WERI-Rb-1 (cell line): Measurements from ENCODE around the gene PFDN6.
A peak's percentile ranks its signal among the peaks of the same experiment; 100 is the strongest.
"Not testable (repeated sequence)": the region's sequence is repeated elsewhere in the genome, so short reads cannot be mapped to it uniquely, and the experiment has no call there.

ENCODE experiments used
- DNase-seq: peaks from one replicate; pipeline ENCODE4 v3.0.0-alpha.2; 2020
- H3K27ac ChIP-seq: fragments of 250-450 bp; sonication (Bioruptor Pico); 2 replicates; pipeline ENCODE4 v1.5.1; 2020; ENCODE audit warnings: mild to moderate bottlenecking, moderate library complexity
- H3K27me3 ChIP-seq: fragments of 250-450 bp; sonication (Bioruptor Pico); 2 replicates; pipeline ENCODE4 v1.5.1; 2021; ENCODE audit warnings: mild to moderate bottlenecking, low read depth, moderate library complexity; ENCODE audit not compliant: insufficient read depth, severe bottlenecking
- H3K36me3 ChIP-seq: fragments of 250-450 bp; sonication (Bioruptor Pico); 2 replicates; pipeline ENCODE4 v1.5.1; 2020; ENCODE audit warnings: mild to moderate bottlenecking, moderate library complexity
- H3K4me3 ChIP-seq: 2 replicates; pipeline ENCODE4 v1.5.1; 2011; ENCODE audit warnings: low read depth, mild to moderate bottlenecking, control low read depth, low read length
- H3K9me3 ChIP-seq: fragments of 250-450 bp; sonication (Bioruptor Pico); 2 replicates; pipeline ENCODE4 v1.5.1; 2021; ENCODE audit warnings: mild to moderate bottlenecking, moderate library complexity; ENCODE audit not compliant: severe bottlenecking
- TF ChIP-seq, protein P1 (sequence below): IDR thresholded peaks from 2 replicates; pipeline ENCODE4 v1.5.1; 2011; ENCODE audit warnings: low read depth, mild to moderate bottlenecking, control low read depth, inconsistent platforms, low read length

The PFDN6 gene

DNA sequence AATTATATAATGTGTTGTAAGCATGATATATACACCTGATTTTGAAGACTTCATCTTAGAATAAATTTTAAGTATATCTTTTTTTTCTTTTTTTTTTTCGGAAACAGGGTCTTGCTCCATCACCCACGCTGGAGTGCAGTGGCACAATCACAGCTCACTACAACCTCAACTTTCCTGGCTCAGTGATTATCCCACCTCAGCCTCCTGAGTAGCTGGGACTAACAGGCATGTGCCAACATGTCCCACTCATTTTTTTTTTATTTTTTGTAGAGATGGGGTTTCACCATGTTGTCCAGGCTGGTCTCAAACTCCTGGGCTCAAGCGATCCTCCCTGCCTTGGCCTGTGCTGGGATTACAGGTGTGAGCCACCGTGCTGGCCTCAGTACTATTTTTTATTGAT is 34.8 kb upstream of the PFDN6 start:
- peak; percentile 27 for DNase-seq
- peak overlapping the region; percentile 50 for H3K27ac ChIP-seq
- H3K4me3 ChIP-seq: no peak overlapping the region
- no peaks in the 10 kb centered on the region for H3K27me3 ChIP-seq
- peaks cover 27% of the 10 kb centered on the region for H3K36me3 ChIP-seq
- no peaks in the 10 kb centered on the region for H3K9me3 ChIP-seq
- TF ChIP-seq, protein P1, sequence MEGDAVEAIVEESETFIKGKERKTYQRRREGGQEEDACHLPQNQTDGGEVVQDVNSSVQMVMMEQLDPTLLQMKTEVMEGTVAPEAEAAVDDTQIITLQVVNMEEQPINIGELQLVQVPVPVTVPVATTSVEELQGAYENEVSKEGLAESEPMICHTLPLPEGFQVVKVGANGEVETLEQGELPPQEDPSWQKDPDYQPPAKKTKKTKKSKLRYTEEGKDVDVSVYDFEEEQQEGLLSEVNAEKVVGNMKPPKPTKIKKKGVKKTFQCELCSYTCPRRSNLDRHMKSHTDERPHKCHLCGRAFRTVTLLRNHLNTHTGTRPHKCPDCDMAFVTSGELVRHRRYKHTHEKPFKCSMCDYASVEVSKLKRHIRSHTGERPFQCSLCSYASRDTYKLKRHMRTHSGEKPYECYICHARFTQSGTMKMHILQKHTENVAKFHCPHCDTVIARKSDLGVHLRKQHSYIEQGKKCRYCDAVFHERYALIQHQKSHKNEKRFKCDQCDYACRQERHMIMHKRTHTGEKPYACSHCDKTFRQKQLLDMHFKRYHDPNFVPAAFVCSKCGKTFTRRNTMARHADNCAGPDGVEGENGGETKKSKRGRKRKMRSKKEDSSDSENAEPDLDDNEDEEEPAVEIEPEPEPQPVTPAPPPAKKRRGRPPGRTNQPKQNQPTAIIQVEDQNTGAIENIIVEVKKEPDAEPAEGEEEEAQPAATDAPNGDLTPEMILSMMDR: no peak

DNA sequence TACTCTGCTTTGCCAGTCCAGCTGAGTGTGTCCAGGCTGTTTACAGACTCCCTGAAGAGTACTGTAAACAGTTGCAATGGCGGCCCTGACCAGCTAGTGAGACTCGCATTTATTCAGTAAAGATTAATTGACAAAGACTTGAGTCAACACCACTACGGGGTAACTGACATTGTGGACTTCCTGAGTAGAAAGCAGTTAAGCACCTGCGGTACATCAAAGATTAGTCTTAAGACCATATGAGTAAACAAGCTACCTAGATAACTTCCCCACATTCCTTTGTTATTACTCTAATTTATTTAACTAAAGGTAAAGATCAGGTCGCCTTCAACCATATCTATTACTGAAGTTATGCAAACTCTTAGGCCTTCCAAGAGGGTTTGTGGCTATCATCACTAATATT is 30.4 kb upstream of the PFDN6 start:
- DNase-seq: no peak
- Histone ChIP-seq H3K9me3 (no peaks in the 10 kb centered on the region), H3K4me3 (no peak overlapping the region), H3K36me3 (peaks cover 49% of the 10 kb centered on the region), H3K27me3 (no peaks in the 10 kb centered on the region), H3K27ac (no peak overlapping the region)
- TF ChIP-seq, protein P1: no peak

DNA sequence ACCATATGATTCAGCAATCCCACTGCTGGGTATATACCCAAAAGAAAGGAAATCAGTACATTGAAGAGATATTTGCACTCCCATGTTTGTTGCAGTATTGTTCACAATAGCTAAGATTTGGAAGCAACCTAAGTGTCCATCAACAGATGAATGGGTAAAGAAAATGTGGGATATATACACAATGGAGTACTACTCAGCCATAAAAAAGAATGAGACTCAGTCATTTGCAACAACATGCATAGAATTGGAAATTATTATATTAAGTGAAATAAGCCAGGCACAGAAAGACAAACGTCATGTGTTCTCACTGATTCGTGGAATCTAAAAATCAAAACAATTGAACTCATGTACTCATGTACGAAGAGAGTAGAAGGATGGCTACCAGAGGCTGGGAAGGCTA is 26.9 kb upstream of the PFDN6 start:
- DNase-seq, H3K4me3 ChIP-seq, H3K9me3 ChIP-seq, H3K27me3 ChIP-seq, H3K27ac ChIP-seq: not testable (repeated sequence)
- peaks cover 71% of the 10 kb centered on the region for H3K36me3 ChIP-seq

DNA sequence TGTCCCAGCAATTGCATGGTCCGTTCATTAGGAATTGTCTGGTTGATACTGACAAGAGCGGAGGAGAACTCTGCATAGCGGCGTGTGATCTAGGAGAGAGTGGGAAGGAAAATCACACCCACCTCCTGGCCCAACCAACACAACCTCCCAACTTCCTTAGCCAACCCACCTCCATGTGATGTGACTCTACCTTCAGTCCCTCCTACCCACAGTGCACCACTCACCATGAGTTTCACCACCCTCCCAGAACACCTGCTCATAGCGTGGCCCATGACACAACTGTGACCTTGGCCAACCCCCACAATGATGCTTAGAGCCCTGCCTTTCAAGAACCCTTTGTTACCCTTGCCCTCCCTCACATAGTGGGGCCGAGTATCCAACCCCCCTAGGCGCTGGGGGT is 25.4 kb upstream of the PFDN6 start:
- DNase-seq: no peak
- TF ChIP-seq, protein P1: no peak
- H3K36me3 ChIP-seq: peaks cover 83% of the 10 kb centered on the region

DNA sequence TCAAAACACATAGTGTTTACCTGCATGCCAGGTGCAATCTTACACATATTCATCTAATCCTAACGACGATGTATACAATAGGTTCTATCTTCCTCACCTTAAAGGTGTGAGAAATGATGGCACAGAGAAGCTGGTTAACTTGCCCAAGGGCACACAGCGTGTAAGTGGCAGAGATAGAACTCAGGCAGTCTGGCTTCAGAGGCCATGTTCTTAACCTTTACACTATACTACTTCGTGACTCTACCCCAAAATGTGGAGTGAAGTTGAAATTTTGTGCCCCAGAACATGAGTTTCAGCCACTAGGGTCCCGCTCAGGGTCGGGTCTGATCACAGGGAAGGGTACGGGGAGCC is 18.3 kb upstream of the PFDN6 start:
- Histone ChIP-seq H3K36me3 (peaks cover 82% of the 10 kb centered on the region), H3K27me3 (no peaks in the 10 kb centered on the region), H3K4me3 (peak overlapping the region; percentile 79), H3K27ac (peak overlapping the region; percentile 99), H3K9me3 (no peaks in the 10 kb centered on the region)
- TF ChIP-seq, protein P1: no peak
- DNase-seq: no peak

More for the DNA sequence above, 25.4 kb upstream of the PFDN6 start:
- Histone ChIP-seq H3K27me3 (no peaks in the 10 kb centered on the region), H3K4me3 (no peak overlapping the region), H3K27ac (no peak overlapping the region), H3K9me3 (no peaks in the 10 kb centered on the region)

DNA sequence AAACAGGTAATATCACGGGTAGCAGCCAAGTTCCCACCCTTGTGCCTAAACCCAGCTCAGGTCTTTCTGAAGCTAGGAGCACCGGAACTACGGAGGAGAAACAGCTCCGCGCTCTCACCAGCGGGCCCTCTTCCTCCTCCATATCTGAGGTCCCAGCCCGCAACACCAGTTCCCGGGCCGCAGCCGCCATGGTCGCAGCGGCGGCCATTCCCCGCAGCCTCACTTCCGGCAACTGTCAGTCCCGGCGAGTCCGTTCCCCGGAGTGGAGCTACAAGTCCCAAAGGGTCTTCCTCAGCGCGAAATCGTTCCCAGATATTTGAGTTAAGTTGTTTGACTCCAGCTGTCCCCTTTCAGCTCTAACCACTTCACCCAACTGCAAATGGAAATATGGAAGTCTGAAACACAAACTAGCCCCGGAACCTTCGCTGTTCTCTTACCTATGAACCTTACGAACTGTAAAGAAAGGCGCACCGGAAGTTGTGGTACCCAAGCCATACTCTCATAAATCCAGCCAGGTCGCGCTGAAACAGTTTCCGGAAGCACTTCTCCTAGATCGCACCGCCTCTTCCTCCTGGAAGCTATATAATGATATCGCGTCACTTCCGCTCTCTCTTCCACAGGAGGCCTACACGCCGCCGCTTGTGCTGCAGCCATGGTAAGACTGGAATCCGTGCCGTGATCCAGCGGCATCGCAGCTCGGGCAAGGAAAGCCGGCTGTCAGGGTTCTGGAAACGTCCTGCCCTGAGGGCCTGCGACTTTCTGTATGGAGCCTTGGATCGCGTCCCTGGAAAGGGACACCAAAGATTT is 17.7 kb upstream of the PFDN6 start, which contains the start of the genes RPS18 and VPS52:
TSS of gene RPS18 (plus strand) at position 608 of the 807 bp plus-strand sequence. CDS start at position 653, 45 bp downstream.
TSS of gene VPS52 (minus strand) at position 409 of the 807 bp plus-strand sequence. CDS start at position 208, 201 bp downstream.
- no peaks in the 10 kb centered on the region for H3K9me3 ChIP-seq
- TF ChIP-seq, protein P1: no peak
- peak; percentile 99 for DNase-seq
- no peaks in the 10 kb centered on the region for H3K27me3 ChIP-seq
- peaks cover 82% of the 10 kb centered on the region for H3K36me3 ChIP-seq
- peak within 1 kb of the TSS; percentile 79 for H3K4me3 ChIP-seq
- peak within 1 kb of the TSS; percentile 99 for H3K27ac ChIP-seq
